H9 (cell line): ENCODE data around the gene TMEM234. TPM values are rescaled to one million over a fixed set of nuclear protein-coding genes. Genes with fewer than 3 reads are reported as not detected.
A peak's percentile ranks its signal among the peaks of the same experiment; 100 is the strongest.

Source experiments
- DNase-seq: peaks from one replicate; pipeline ENCODE4 v3.0.0-alpha.2; 2017
- H2AFZ ChIP-seq: one replicate; pipeline ENCODE4 v1.6.1; 2013; ENCODE audit warnings: mild to moderate bottlenecking, low read length, control low read depth, moderate library complexity
- H2AK5ac ChIP-seq: 2 replicates; pipeline ENCODE4 v1.6.1; 2013; ENCODE audit warnings: low read length, control low read depth, mixed read lengths; ENCODE audit not compliant: insufficient read length
- H2BK120ac ChIP-seq: one replicate; pipeline ENCODE4 v1.6.1; 2013; ENCODE audit warnings: low read depth, mild to moderate bottlenecking, low read length, control low read depth, inconsistent platforms; ENCODE audit not compliant: poor library complexity, severe bottlenecking
- H2BK12ac ChIP-seq: 2 replicates; pipeline ENCODE4 v1.6.1; 2013; ENCODE audit warnings: low read length, control low read depth, mixed read lengths, low read depth; ENCODE audit not compliant: insufficient read length
- H2BK15ac ChIP-seq: 2 replicates; pipeline ENCODE4 v1.6.1; 2013; ENCODE audit warnings: low read depth, low read length, control low read depth
- H2BK20ac ChIP-seq: one replicate; pipeline ENCODE4 v1.6.1; 2013; ENCODE audit warnings: low read depth, mild to moderate bottlenecking, low read length, control low read depth, inconsistent platforms; ENCODE audit not compliant: poor library complexity, severe bottlenecking
- H2BK5ac ChIP-seq: 2 replicates; pipeline ENCODE4 v1.6.1; 2013; ENCODE audit warnings: low read length, control low read depth, mixed read lengths; ENCODE audit not compliant: insufficient read length
- H3K14ac ChIP-seq: 2 replicates; pipeline ENCODE4 v1.6.1; 2013; ENCODE audit warnings: low read length, control low read depth; ENCODE audit not compliant: insufficient read depth
- H3K18ac ChIP-seq: 2 replicates; pipeline ENCODE4 v1.6.1; 2013; ENCODE audit warnings: low read depth, mild to moderate bottlenecking, mixed read lengths, low read length, control low read depth; ENCODE audit not compliant: insufficient read length
- H3K23ac ChIP-seq: 2 replicates; pipeline ENCODE4 v1.6.1; 2013; ENCODE audit warnings: low read length, control low read depth, mixed read lengths, low read depth; ENCODE audit not compliant: insufficient read length
- H3K23me2 ChIP-seq: 2 replicates; pipeline ENCODE4 v1.6.1; 2013; ENCODE audit warnings: low read depth, mild to moderate bottlenecking, mixed read lengths, low read length, control low read depth; ENCODE audit not compliant: insufficient read length, poor library complexity, severe bottlenecking
- H3K27ac ChIP-seq: 2 replicates; pipeline ENCODE4 v1.5.1; 2013; ENCODE audit warnings: low read length, control low read depth, mixed read lengths, low read depth; ENCODE audit not compliant: insufficient read length
- H3K27me3 ChIP-seq: 2 replicates; pipeline ENCODE4 v1.6.1; 2013; ENCODE audit warnings: low read length, control low read depth, inconsistent platforms; ENCODE audit not compliant: insufficient read depth
- H3K4ac ChIP-seq: 2 replicates; pipeline ENCODE4 v1.6.1; 2013; ENCODE audit warnings: low read depth, mild to moderate bottlenecking, control low read depth, inconsistent platforms, low read length, moderate library complexity
- H3K4me1 ChIP-seq: 2 replicates; pipeline ENCODE4 v1.6.1; 2013; ENCODE audit warnings: low read length, control low read depth, inconsistent platforms; ENCODE audit not compliant: insufficient read depth
- H3K4me2 ChIP-seq: 2 replicates; pipeline ENCODE4 v1.6.1; 2013; ENCODE audit warnings: low read length, control low read depth, mixed read lengths; ENCODE audit not compliant: insufficient read length, insufficient read depth
- H3K56ac ChIP-seq: 2 replicates; pipeline ENCODE4 v1.6.1; 2013; ENCODE audit warnings: low read depth, mild to moderate bottlenecking, mixed read lengths, low read length, control low read depth; ENCODE audit not compliant: insufficient read length
- H3K79me1 ChIP-seq: 2 replicates; pipeline ENCODE4 v1.6.1; 2013; ENCODE audit warnings: low read depth, mild to moderate bottlenecking, moderate library complexity, low read length, control low read depth, inconsistent platforms; ENCODE audit not compliant: insufficient read depth, poor library complexity, severe bottlenecking
- H3K79me2 ChIP-seq: 2 replicates; pipeline ENCODE4 v1.6.1; 2013; ENCODE audit warnings: low read length, control low read depth, inconsistent platforms; ENCODE audit not compliant: insufficient read depth
- H3K9ac ChIP-seq: 2 replicates; pipeline ENCODE4 v1.6.1; 2013; ENCODE audit warnings: low read length, control low read depth, mixed read lengths; ENCODE audit not compliant: insufficient read length; ENCODE audit errors: extremely low read depth
- H3K9me3 ChIP-seq: one replicate; pipeline ENCODE4 v1.6.1; 2013; ENCODE audit warnings: low read depth, low read length, inconsistent platforms; ENCODE audit not compliant: control insufficient read depth
- H3T11ph ChIP-seq: one replicate; pipeline ENCODE4 v1.6.1; 2013; ENCODE audit warnings: mild to moderate bottlenecking, low read length, control low read depth, inconsistent platforms
- H4K20me1 ChIP-seq: one replicate; pipeline ENCODE4 v1.6.1; 2013; ENCODE audit not compliant: control insufficient read depth, insufficient read length, insufficient read depth
- H4K5ac ChIP-seq: 2 replicates; pipeline ENCODE4 v1.6.1; 2013; ENCODE audit warnings: low read depth, mild to moderate bottlenecking, mixed read lengths, low read length, control low read depth; ENCODE audit not compliant: insufficient read length
- H4K8ac ChIP-seq: replicated peaks from 2 replicates; pipeline ENCODE4 v1.6.1; 2013; ENCODE audit warnings: low read length, control low read depth, mixed read lengths, low read depth; ENCODE audit not compliant: insufficient read length
- H4K91ac ChIP-seq: 2 replicates; pipeline ENCODE4 v1.6.1; 2013; ENCODE audit warnings: low read depth, mild to moderate bottlenecking, moderate library complexity, mixed read lengths, low read length, control low read depth; ENCODE audit not compliant: insufficient read length
- H3K27ac Mint-ChIP-seq, 3 experiments: 2 replicates in 2 of 3; 3 replicates in 1 of 3; pipeline ENCODE4 v1.8.0; 2020 to 2021; ENCODE audit warnings: mixed read lengths in 3 of 3, mild to moderate bottlenecking in 1 of 3, moderate library complexity in 1 of 3
- H3K27me3 Mint-ChIP-seq: 2 replicates; pipeline ENCODE4 v1.8.0; 2021; ENCODE audit warnings: low read depth, mild to moderate bottlenecking, moderate library complexity, mixed read lengths
- H3K36me3 Mint-ChIP-seq, 3 experiments: 2 replicates in 2 of 3; 3 replicates in 1 of 3; pipeline ENCODE4 v1.8.0; 2020 to 2021; ENCODE audit warnings: low read depth in 3 of 3, mixed read lengths in 3 of 3; ENCODE audit not compliant: insufficient read depth in 1 of 3
- H3K4me1 Mint-ChIP-seq, 2 experiments: 2 replicates each; pipeline ENCODE4 v1.8.0; 2020; ENCODE audit warnings: mixed read lengths in 2 of 2
- H3K4me3 Mint-ChIP-seq, 2 experiments: 2 replicates in 1 of 2; 3 replicates in 1 of 2; pipeline ENCODE4 v1.8.0; 2020 to 2021; ENCODE audit warnings: mild to moderate bottlenecking in 2 of 2, mixed read lengths in 2 of 2, moderate library complexity in 1 of 2
- H3K9me3 Mint-ChIP-seq, 2 experiments: 2 replicates in 1 of 2; 3 replicates in 1 of 2; pipeline ENCODE4 v1.8.0; 2020; ENCODE audit warnings: mild to moderate bottlenecking in 2 of 2, mixed read lengths in 2 of 2, moderate library complexity in 1 of 2
- CTCF ChIP-seq: fragments of 200-600 bp; sonication (generic); conservative IDR thresholded peaks from 3 replicates; pipeline ENCODE4 v1.8.0; 2021; ENCODE audit warnings: antibody characterized with exemption, mild to moderate bottlenecking
- WGBS: extraction: QIAGEN DNeasy Blood & Tissue Kit; methylation state at CpG from one replicate; pipeline ENCODE4 v1.1.7; 2013; ENCODE audit warnings: missing lambda C conversion rate, low lambda C conversion rate, mixed read lengths; ENCODE audit not compliant: insufficient read length; ENCODE audit errors: extremely low coverage; 5-methylcytosine and 5-hydroxymethylcytosine counted together
- total RNA-seq: library from RNA; stranded (reverse); gene quantifications from 2 replicates; pipeline ENCODE4 v1.2.1, GENCODE V29; 2021

Gene TMEM234
- total RNA-seq, 1 experiment from 2014 or later: 19.7 TPM

- H2BK20ac ChIP-seq: no peak overlapping the region
- H2AFZ ChIP-seq: no peak overlapping the region
- H3K4me2 ChIP-seq: no peak overlapping the region
- H4K8ac ChIP-seq: no peak overlapping the region
- H4K91ac ChIP-seq: no peak overlapping the region
- peaks cover 38 to 64% (median 59%) of the 10 kb centered on the region in 3 experiments; a peak in 6 of 7 replicates for H3K36me3 Mint-ChIP-seq
- H3K9me3 ChIP-seq: no peaks in the 10 kb centered on the region
- no peak overlapping the region for H2BK12ac ChIP-seq
- no peaks in the 10 kb centered on the region; the same call in 1 of the 2 replicates for H3K4me1 ChIP-seq
- no peaks in the 10 kb centered on the region for H3K27me3 ChIP-seq
- H3K56ac ChIP-seq: no peak overlapping the region
- no peak overlapping the region for H2BK120ac ChIP-seq
- H3K9me3 Mint-ChIP-seq: no peaks in the 10 kb centered on the region
- no peak overlapping the region for H3T11ph ChIP-seq
- no peak overlapping the region for H3K18ac ChIP-seq
- no peak overlapping the region for H4K5ac ChIP-seq
- H3K14ac ChIP-seq: no peak overlapping the region
- DNase-seq: no peak
- no peaks in the 10 kb centered on the region for H3K79me2 ChIP-seq
- peaks cover 3% of the 10 kb centered on the region for H3K23me2 ChIP-seq
- peak overlapping the region in 1 of 3 experiments; percentile 73; a peak in 2 of 7 replicates for H3K27ac Mint-ChIP-seq
- no peak overlapping the region for H2AK5ac ChIP-seq
- no peak overlapping the region for H3K27ac ChIP-seq
- H3K4ac ChIP-seq: no peak overlapping the region
- no peak overlapping the region for H3K4me3 Mint-ChIP-seq
- no CpG with 5 or more reads among the region's 1 CpG for WGBS
- H3K27me3 Mint-ChIP-seq: no peaks in the 10 kb centered on the region; the same call in 1 of the 2 replicates
- H4K20me1 ChIP-seq: no peaks in the 10 kb centered on the region
- no peak overlapping the region for H2BK15ac ChIP-seq
- H3K9ac ChIP-seq: no peak overlapping the region
- H3K23ac ChIP-seq: no peak overlapping the region
- no peak overlapping the region for H2BK5ac ChIP-seq
- no peaks in the 10 kb centered on the region for H3K79me1 ChIP-seq
- peaks cover 32 to 35% of the 10 kb centered on the region in 2 experiments for H3K4me1 Mint-ChIP-seq
- no peak for TF ChIP-seq CTCF
Observed at GRCh38 chr1:32197074-32197473, 25.1 kb downstream of the TMEM234 start.
